Stimulated activated CD4-positive, alpha-beta T cell treated with anti-CD3 and anti-CD28 coated beads, Interleukin-4, amount 100 ng/mL, for 48 hours (primary cell): ENCODE results near the gene VWA1.
"Not testable (repeated sequence)": the region's sequence is repeated elsewhere in the genome, so short reads cannot be mapped to it uniquely, and the experiment has no call there.

Experiments
- DNase-seq, 2 donors: peaks; one replicate each; pipeline ENCODE4 v3.0.0-alpha.2; 2020; ENCODE audit warnings: low read depth in 2 of 2

The VWA1 gene

DNA sequence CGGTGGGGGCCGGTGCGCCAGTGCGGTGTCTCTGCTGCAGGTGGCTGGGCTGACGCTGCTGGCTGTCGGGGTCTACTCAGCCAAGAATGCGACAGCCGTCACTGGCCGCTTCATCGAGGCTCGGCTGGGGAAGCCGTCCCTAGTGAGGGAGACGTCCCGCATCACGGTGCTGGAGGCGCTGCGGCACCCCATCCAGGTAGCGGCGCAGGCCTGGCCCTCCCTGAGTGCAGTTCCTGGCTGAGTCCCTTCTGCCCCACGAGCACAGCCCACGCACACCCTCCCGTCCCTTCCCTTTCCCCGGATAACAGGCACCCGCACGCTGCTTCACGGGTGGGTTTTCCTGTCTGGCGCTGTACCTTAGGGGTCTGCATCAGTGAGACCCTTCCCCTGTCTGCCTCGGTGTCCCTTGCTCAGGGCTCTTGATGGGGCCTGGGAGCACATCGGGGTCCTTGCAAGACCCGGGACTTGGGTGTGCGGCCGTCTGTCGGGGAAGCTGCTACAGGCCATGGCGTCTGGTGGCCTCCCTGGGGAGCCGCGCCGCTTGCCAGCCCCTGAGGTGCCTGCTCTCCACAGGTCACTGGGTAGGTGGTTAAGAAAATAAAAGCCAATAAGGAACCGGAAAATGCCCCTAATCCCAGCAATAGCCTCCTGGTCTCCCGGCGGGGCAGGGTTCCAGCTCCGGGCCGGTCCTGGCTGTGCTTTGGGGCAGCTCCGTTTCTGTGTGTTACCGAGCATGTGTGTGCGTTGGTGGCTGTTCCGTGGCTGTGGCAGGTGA is 49.7 kb downstream of the VWA1 start:
- DNase-seq, result not testable (repeated sequence)

DNA sequence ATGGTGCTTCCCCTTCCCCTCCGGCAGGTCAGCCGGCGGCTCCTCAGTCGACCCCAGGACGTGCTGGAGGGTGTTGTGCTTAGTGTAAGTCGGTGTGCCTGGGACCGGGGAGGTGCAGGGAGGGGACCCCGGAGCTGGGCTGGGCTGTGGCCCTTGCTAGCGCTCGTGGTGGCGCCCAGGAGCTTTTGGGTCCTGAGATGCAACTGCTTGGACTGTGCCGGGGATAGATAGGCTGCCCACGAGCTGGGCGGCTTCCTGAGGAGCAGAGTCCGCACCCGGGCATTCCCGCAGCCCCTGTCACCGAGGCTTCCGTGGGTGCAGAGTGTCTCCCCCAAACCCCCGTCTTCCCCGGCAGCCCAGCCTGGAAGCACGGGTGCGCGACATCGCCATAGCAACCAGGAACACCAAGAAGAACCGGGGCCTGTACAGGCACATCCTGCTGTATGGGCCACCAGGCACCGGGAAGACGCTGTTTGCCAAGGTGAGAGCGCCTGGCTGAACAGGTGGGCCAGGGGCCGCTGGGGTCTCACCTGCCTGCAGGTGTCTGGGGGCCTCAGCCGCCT is 50.3 kb downstream of the VWA1 start:
- not testable (repeated sequence) for DNase-seq

- DNase-seq, result no peak
Observed at GRCh38 chr1:1487701-1488100, 52.2 kb downstream of the VWA1 start.

DNA sequence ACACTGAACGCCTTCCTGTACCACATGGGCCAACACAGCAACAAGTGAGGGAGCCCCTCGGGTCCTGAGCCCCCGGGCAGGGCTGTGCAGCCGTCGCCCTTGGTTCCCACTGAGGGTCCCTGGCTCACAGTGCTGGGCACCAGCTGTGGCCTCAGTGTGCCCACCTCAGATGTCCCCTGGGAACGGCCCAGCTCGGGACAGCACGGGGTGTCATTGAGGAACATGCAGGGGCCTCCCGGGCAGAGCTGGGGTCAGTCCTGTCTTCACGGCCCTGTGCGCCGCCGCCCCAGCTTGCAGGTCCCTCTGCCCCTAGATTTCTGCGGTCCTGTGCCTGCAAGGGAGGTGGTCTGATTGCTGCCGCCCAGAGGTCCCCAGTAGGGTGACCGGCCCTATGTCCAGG is 53.7 kb downstream of the VWA1 start:
- no peak for DNase-seq

DNA sequence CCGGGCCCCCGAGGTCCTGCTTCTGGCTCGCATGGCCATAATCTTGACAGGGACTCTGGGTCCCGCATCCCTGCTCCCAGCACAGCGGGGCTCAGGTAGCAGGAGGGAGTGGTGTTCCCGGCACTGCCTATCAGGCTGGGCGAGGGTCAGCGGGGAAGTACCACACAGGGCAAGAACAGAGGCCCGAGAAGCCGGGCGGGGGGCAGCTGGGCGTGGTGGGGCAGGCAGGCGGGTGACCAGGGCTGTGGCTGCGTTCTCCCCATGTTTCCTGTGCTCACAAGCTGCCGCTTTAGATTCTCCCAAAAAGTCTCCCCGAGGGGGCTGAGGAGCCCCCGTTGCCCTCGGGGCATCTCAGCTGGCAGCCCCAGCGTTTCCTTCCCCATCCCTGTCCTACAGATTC is 54.4 kb downstream of the VWA1 start:
- DNase-seq, result no peak

DNA sequence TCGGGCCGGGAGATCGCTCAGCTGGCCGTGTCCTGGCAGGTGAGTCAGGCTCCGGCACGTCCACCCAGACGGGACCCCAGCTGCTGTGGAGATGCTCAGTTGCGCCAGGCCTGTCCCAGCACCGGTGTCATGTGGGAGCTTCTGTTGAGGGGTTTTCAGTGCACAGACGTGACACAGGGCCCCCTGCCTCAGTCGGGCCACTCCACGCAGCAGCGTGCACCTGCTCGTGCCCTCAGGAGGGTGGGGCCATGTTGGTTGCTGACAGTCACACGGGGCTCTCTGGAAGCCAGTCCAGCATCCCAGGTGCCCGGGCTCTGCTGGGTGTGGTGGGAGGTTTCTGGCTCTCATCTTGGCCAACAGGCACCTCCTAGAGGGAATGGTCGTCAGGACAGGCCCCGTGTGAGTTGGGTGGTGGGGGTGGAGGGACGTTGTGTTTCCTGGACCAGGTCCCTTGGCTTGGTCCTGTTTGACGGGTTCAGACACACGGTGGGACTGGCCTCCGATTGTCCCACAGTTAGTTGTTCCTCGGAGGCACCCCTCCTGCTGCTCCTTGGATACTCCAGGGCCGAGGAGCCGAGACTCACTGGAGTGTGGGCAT is 55.2 kb downstream of the VWA1 start:
- no peak for DNase-seq

DNA sequence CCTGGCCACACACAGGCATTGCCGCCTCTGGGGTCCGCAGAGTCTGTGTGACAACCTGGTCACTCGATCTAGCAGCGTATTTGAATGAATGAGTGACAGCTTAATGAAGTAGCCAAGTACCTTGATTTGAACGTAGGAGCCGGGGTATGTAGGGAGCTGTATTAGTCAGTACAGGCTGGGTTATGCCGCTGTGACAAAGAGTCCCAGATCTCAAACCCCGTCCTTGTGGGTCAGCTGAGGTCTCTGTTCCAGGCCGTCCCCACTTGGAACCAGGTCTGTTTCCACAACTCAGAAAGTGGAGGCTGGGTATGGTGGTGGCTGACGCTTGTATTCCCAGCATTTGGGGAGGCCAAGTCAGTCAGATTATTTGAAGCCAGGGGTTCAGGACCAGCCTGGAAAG is 56.1 kb downstream of the VWA1 start:
- no peak for DNase-seq
